ENCODE results near the gene TDRD7. TPM values are rescaled to one million over a fixed set of nuclear protein-coding genes. Genes with fewer than 3 reads are reported as not detected.

Gene TDRD7
- total and polyA plus RNA-seq, 9 donors: 7.4 to 15.6 (median 9.8) TPM

GRCh38 chr9:97411440-97411788, 482 bp upstream of the TDRD7 start:
- no peak for DNase-seq
- peaks cover 4% of the 10 kb centered on the region for H3K4me1 ChIP-seq (ENCODE audit: insufficient read depth)
- no peak overlapping the region for H3K27ac ChIP-seq
- H3K36me3 ChIP-seq: no peaks in the 10 kb centered on the region
- WGBS, 3 donors: 11 to 22% (median 13%) methylated on average over 3 of the region's 3 CpGs
- no peaks in the 10 kb centered on the region for H3K27me3 ChIP-seq
- intact Hi-C loops (cut with DNase I): loop anchor here in 2 of 4 donors (5.0 to 10.0 kb wide), 2 partner anchors 206 to 727 kb away; no protein-coding TSS in a partner anchor
- peak overlapping the region; percentile 90 for H3K4me3 ChIP-seq
- no peak for TF ChIP-seq CTCF (IDR thresholded peaks at IDR 0.05)
- TF ChIP-seq EP300 (IDR thresholded peaks at IDR 0.05): no peak
- no peak for TF ChIP-seq POLR2A (IDR thresholded peaks at IDR 0.05)
- H3K9me3 ChIP-seq: peaks cover 0 to 5% of the 10 kb centered on the region in 2 donors

- Histone ChIP-seq H3K36me3 (no peaks in the 10 kb centered on the region), H3K27ac (peak overlapping the region; percentile 37 to 52), H3K9me3 (peaks cover 0 to 5% of the 10 kb centered on the region in 2 donors), H3K4me3 (peak overlapping the region; percentile 90), H3K4me1 (ENCODE audit: insufficient read depth) (peaks cover 4% of the 10 kb centered on the region), H3K27me3 (no peaks in the 10 kb centered on the region)
- DNase-seq: no peak
- 5 to 8% (median 7%) methylated on average over 14 to 16 of the region's 16 CpGs for WGBS, 3 donors
- intact Hi-C loops (cut with DNase I): loop anchor here in 2 of 4 donors (5.0 to 10.0 kb wide), 2 partner anchors 204 to 728 kb away; no protein-coding TSS in a partner anchor
- no peak for TF ChIP-seq POLR2A (IDR thresholded peaks at IDR 0.05)
- TF ChIP-seq EP300 (IDR thresholded peaks at IDR 0.05): no peak
- no peak for TF ChIP-seq CTCF (IDR thresholded peaks at IDR 0.05)
Measured at GRCh38 chr9:97412626-97413385, 910 bp downstream of the TDRD7 start.

- Histone ChIP-seq H3K36me3 (no peaks in the 10 kb centered on the region), H3K4me1 (ENCODE audit: insufficient read depth) (peaks cover 4% of the 10 kb centered on the region), H3K4me3 (no peak overlapping the region), H3K27ac (no peak overlapping the region), H3K9me3 (peaks cover 0 to 3% of the 10 kb centered on the region in 2 donors), H3K27me3 (no peaks in the 10 kb centered on the region)
- TF ChIP-seq CTCF (IDR thresholded peaks at IDR 0.05) (no peak), EP300 (IDR thresholded peaks at IDR 0.05) (no peak), POLR2A (IDR thresholded peaks at IDR 0.05) (no peak)
- WGBS, 3 donors: 69 to 77% (median 75%) methylated on average over 4 of the region's 4 CpGs
- no peak for DNase-seq
- intact Hi-C loops (cut with DNase I): loop anchor here in 2 of 4 donors (5.0 to 10.0 kb wide), 2 partner anchors 204 to 729 kb away; no protein-coding TSS in a partner anchor
Measured at GRCh38 chr9:97413462-97413861, 1.6 kb downstream of the TDRD7 start.

GRCh38 chr9:97415146-97415545, 3.2 kb downstream of the TDRD7 start:
- no peaks in the 10 kb centered on the region for H3K36me3 ChIP-seq
- intact Hi-C loops (cut with DNase I): loop anchor here in 1 of 4 donors (10.0 kb wide), 1 partner anchor 730 kb away; no protein-coding TSS in a partner anchor
- H3K27ac ChIP-seq: no peak overlapping the region
- no peaks in the 10 kb centered on the region for H3K27me3 ChIP-seq
- peaks cover 4% of the 10 kb centered on the region for H3K4me1 ChIP-seq (ENCODE audit: insufficient read depth)
- no peak for TF ChIP-seq EP300 (IDR thresholded peaks at IDR 0.05)
- TF ChIP-seq POLR2A (IDR thresholded peaks at IDR 0.05): no peak
- TF ChIP-seq CTCF (IDR thresholded peaks at IDR 0.05): no peak
- no peak overlapping the region for H3K4me3 ChIP-seq
- H3K9me3 ChIP-seq: no peaks in the 10 kb centered on the region
- DNase-seq: no peak
- WGBS, 3 donors: 83 to 93% (median 91%) methylated on average over 2 of the region's 2 CpGs
